Peyer's patch (tissue), 4 donors: ENCODE results near the gene ZNF70. TPM values are rescaled to one million over a fixed set of nuclear protein-coding genes. Genes with fewer than 3 reads are reported as not detected.
A peak's percentile ranks its signal among the peaks of the same experiment; 100 is the strongest.

Source experiments
- DNase-seq, 3 donors: peaks; one replicate each; pipeline ENCODE4 v3.0.0-alpha.2; 2017 to 2019
- H3K27ac ChIP-seq, 4 donors: fragments of 200-600 bp; sonication (generic); one replicate each; pipeline ENCODE4 v1.5.1; 2016 to 2019
- H3K27me3 ChIP-seq, 2 donors: fragments of 200-600 bp; sonication (generic); one replicate each; pipeline ENCODE4 v1.5.1; 2019
- H3K36me3 ChIP-seq, 3 donors: fragments of 200-600 bp; sonication (generic); one replicate each; pipeline ENCODE4 v1.5.1; 2016 to 2019
- H3K4me1 ChIP-seq, 4 donors: fragments of 200-600 bp; sonication (generic); one replicate each; pipeline ENCODE4 v1.5.1; 2016 to 2019
- H3K4me3 ChIP-seq, 4 donors: fragments of 200-600 bp; sonication (generic); 1 replicate in 3 of 4; 2 replicates in 1 of 4; pipeline ENCODE4 v1.5.1; 2016 to 2019; ENCODE audit warnings: mild to moderate bottlenecking in 1 of 4
- H3K9me3 ChIP-seq, 4 donors: fragments of 200-600 bp; sonication (generic); one replicate each; pipeline ENCODE4 v1.5.1; 2016 to 2019; ENCODE audit warnings: mild to moderate bottlenecking in 1 of 4
- CTCF ChIP-seq, 6 experiments: fragments of 450-650 bp in 4 of 6; fragments of 200-600 bp in 2 of 6; sonication (generic) in 1 of 6; IDR thresholded peaks; one replicate each; pipeline ENCODE4 v1.5.1; 2017 to 2019; ENCODE audit warnings: antibody characterized with exemption in 6 of 6, mild to moderate bottlenecking in 3 of 6, moderate library complexity in 1 of 6
- POLR2A ChIP-seq, 2 donors: fragments of 450-650 bp; IDR thresholded peaks; one replicate each; pipeline ENCODE4 v1.5.1; 2017; ENCODE audit warnings: antibody characterized with exemption in 2 of 2, mild to moderate bottlenecking in 2 of 2, moderate library complexity in 2 of 2
- total RNA-seq, 4 donors: library from RNA; depleted of rRNA; stranded (reverse); fragments of >200 nt; gene quantifications; one replicate each; pipeline ENCODE4 v1.1.0, GENCODE V29; 2016

The ZNF70 gene
- total RNA-seq, 4 donors from 2014 or later = 2.5 to 25.6 (median 6.2) TPM

GRCh38 chr22:23786752-23787599 is 36.1 kb upstream of the ZNF70 start, which contains the start of gene SMARCB1:
TSS of gene SMARCB1 (plus strand) at chr22:23786966. CDS start at chr22:23787170, 204 bp downstream.
- no peaks in the 10 kb centered on the region for H3K27me3 ChIP-seq
- no peak for TF ChIP-seq CTCF (IDR thresholded peaks at IDR 0.05)
- peak; percentile 84 to 89 for TF ChIP-seq POLR2A (IDR thresholded peaks at IDR 0.05)
- peak within 1 kb of the TSS; percentile 84 to 98 (median 92) for H3K4me3 ChIP-seq
- peak within 1 kb of the TSS; percentile 98 to 100 (median 100) for H3K27ac ChIP-seq
- peak; percentile 89 to 96 (median 94) for DNase-seq
- peaks cover 0 to 35% (median 10%) of the 10 kb centered on the region in 4 donors for H3K4me1 ChIP-seq
- H3K9me3 ChIP-seq = no peaks in the 10 kb centered on the region
- H3K36me3 ChIP-seq = peaks cover 0 to 9% (median 0%) of the 10 kb centered on the region in 3 donors

GRCh38 chr22:23786261-23786710 is 35.4 kb upstream of the ZNF70 start:
- Histone ChIP-seq H3K4me1 (peaks cover 0 to 35% (median 10%) of the 10 kb centered on the region in 4 donors), H3K27me3 (no peaks in the 10 kb centered on the region), H3K4me3 (peak overlapping the region; percentile 84 to 98 (median 92)), H3K27ac (peak overlapping the region; percentile 98 to 100 (median 100)), H3K36me3 (peaks cover 0 to 2% (median 0%) of the 10 kb centered on the region in 3 donors), H3K9me3 (no peaks in the 10 kb centered on the region)
- TF ChIP-seq CTCF (IDR thresholded peaks at IDR 0.05) (no peak), POLR2A (IDR thresholded peaks at IDR 0.05) (no peak)
- DNase-seq = no peak

GRCh38 chr22:23784215-23784732 is 33.4 kb upstream of the ZNF70 start:
- no peak overlapping the region for H3K4me3 ChIP-seq
- no peaks in the 10 kb centered on the region for H3K9me3 ChIP-seq
- no peak overlapping the region for H3K27ac ChIP-seq
- H3K36me3 ChIP-seq = no peaks in the 10 kb centered on the region
- DNase-seq = no peak
- peaks cover 0 to 30% (median 10%) of the 10 kb centered on the region in 4 donors for H3K4me1 ChIP-seq
- TF ChIP-seq CTCF (IDR thresholded peaks at IDR 0.05) (no peak), POLR2A (IDR thresholded peaks at IDR 0.05) (no peak)
- H3K27me3 ChIP-seq = no peaks in the 10 kb centered on the region

GRCh38 chr22:23783265-23784150 is 32.6 kb upstream of the ZNF70 start:
- H3K9me3 ChIP-seq = no peaks in the 10 kb centered on the region

More at GRCh38 chr22:23783265-23784150, 32.6 kb upstream of the ZNF70 start:
- TF ChIP-seq POLR2A (IDR thresholded peaks at IDR 0.05) (no peak), CTCF (IDR thresholded peaks at IDR 0.05) (no peak)
- H3K27me3 ChIP-seq = no peaks in the 10 kb centered on the region
- no peak overlapping the region for H3K27ac ChIP-seq
- no peaks in the 10 kb centered on the region for H3K36me3 ChIP-seq
- DNase-seq = no peak
- peaks cover 0 to 23% (median 9%) of the 10 kb centered on the region in 4 donors for H3K4me1 ChIP-seq
- H3K4me3 ChIP-seq = no peak overlapping the region
